A673 (cell line): ENCODE measurements around the gene SUN3.
"Not testable (repeated sequence)": the region's sequence is repeated elsewhere in the genome, so short reads cannot be mapped to it uniquely, and the experiment has no call there.

Experiments
- CTCF ChIP-seq: fragments of 300-800, 200-600 bp; sonication (generic); conservative IDR thresholded peaks from 2 replicates; pipeline ENCODE4 v1.5.1; 2017; ENCODE audit warnings: low read depth, mild to moderate bottlenecking, antibody characterized with exemption, low read length, moderate library complexity, mixed read lengths
- EZH2 ChIP-seq: fragments of 200-600 bp; sonication (generic); IDR thresholded peaks from 2 replicates; pipeline ENCODE4 v1.6.1; 2017; ENCODE audit warnings: borderline replicate concordance, low read depth, mild to moderate bottlenecking, mixed read lengths, antibody characterized with exemption, low read length; ENCODE audit not compliant: poor library complexity, severe bottlenecking

- not testable (repeated sequence) for TF ChIP-seq EZH2, CTCF
These were observed 86.3 kb downstream of the SUN3 start for GRCh38 chr7:47942651-47943050.
